Measurements from ENCODE around the gene ARHGAP9. TPM values are rescaled to one million over a fixed set of nuclear protein-coding genes. Genes with fewer than 3 reads are reported as not detected.

Gene ARHGAP9
- 6.4 TPM for total RNA-seq
- long read RNA-seq, partial matches to known transcripts, result 1 of 3 reads
- long read RNA-seq, other reads (novel, unspliced or antisense), result 2 of 3 reads

DNA sequence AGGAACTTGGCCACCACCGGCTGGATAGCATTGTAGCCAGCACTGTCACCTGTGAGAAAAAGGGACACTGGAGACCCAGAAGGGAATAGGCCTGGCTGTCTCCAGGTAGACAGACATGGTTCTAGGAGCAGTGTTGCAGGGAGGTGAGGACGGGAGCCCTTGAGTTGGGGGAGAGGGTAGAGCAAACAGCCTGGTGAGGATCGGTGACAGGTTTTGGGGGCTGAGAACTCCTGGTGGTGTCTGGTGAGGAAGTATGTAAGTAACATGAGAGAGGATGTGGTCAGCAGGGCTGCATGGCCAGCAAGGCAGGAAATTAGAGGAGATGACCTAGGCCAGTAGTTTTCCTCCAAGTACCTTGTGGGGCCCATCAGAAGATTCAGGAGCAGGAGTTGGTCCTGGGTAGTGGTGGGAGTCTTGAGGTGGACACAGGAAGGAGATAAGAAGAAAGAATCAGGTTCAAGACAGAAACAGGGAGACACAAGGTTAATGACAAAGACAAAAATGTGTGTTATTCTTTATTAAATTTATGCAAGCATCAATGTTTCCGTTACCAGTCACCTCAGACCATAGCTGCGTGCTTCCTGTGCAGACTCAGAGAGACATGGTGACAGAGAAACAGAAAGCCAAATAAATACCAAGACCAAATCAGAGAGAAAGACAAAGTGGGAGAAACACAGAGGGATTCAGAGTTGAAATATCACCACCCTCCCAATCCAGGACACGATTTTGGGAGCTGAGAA is at the start of gene ARHGAP9:
Gene ARHGAP9, minus strand, starts transcription at position 491 of the 740 bp plus-strand sequence. Its CDS starts 460 bp downstream, at position 31.
- no peak for ATAC-seq
- intact Hi-C loops (cut with DNase I), result no loop called here
- no peak for DNase-seq (ENCODE audit: missing footprints)

GRCh38 chr12:57528831-57529555 is 49.3 kb upstream of the ARHGAP9 start:
- ATAC-seq, result no peak

DNA sequence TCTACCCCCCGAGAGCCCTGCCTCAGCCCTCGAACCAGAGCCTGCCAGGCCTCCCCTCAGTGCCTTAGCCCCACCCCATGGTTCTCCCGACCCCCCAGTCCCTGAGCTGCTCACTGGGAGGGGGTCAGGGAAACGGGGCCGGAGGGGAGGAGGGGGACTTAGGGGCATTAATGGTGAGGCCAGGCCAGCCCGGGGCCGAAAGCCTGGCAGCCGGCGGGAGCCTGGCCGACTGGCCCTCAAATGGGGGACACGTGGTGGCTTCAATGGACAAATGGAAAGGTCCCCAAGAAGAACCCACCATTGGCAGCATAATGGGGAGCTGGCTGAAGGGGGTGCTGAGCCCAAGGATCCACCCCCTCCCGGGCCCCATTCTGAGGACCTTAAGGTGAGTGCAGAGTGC is 48.5 kb upstream of the ARHGAP9 start:
- no peak for DNase-seq (ENCODE audit: missing footprints)
- no peak for ATAC-seq
- intact Hi-C loops (cut with DNase I), result no loop called here

More at GRCh38 chr12:57528831-57529555, 49.3 kb upstream of the ARHGAP9 start:
- DNase-seq (ENCODE audit: missing footprints), result no peak
- intact Hi-C loops (cut with DNase I), result no loop called here

GRCh38 chr12:57527184-57527583 is 47.5 kb upstream of the ARHGAP9 start:
- DNase-seq (ENCODE audit: missing footprints), result no peak
- no peak for ATAC-seq
- intact Hi-C loops (cut with DNase I), result no loop called here

- ATAC-seq (no peak), DNase-seq (ENCODE audit: missing footprints) (no peak)
- intact Hi-C loops (cut with DNase I), result no loop called here
Measured at GRCh38 chr12:57526477-57527126, 46.9 kb upstream of the ARHGAP9 start.

DNA sequence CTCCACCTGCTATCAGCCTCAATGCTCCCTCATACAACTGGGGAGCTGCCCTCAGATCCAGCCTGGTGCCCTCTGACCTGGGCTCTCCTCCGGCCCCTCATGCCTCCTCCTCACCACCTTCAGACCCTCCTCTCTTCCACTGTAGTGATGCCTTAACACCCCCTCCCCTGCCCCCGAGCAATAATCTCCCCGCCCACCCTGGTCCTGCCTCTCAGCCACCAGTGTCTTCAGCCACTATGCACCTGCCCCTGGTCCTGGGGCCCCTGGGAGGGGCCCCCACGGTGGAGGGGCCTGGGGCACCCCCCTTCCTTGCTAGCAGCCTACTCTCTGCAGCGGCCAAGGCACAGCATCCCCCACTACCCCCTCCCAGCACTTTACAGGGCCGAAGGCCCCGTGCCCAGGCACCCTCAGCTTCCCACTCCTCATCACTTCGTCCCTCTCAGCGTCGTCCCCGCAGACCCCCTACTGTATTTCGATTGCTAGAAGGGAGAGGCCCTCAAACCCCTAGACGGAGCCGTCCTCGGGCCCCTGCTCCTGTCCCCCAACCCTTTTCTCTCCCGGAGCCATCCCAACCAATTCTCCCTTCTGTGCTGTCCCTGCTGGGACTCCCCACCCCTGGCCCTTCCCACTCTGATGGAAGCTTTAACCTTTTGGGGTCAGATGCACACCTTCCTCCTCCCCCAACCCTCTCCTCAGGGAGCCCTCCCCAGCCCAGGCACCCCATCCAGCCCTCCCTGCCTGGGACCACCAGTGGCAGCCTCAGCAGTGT is 46.1 kb upstream of the ARHGAP9 start:
- intact Hi-C loops (cut with DNase I), result no loop called here
- DNase-seq (ENCODE audit: missing footprints) (no peak), ATAC-seq (no peak)

GRCh38 chr12:57524814-57525614 is 45.3 kb upstream of the ARHGAP9 start:
- no peak for DNase-seq (ENCODE audit: missing footprints)
- intact Hi-C loops (cut with DNase I), result loop anchor here (5.0 kb wide), 1 partner anchor 87 kb away; the partner anchor contains the start of gene ARHGEF25
- ATAC-seq, result no peak

DNA sequence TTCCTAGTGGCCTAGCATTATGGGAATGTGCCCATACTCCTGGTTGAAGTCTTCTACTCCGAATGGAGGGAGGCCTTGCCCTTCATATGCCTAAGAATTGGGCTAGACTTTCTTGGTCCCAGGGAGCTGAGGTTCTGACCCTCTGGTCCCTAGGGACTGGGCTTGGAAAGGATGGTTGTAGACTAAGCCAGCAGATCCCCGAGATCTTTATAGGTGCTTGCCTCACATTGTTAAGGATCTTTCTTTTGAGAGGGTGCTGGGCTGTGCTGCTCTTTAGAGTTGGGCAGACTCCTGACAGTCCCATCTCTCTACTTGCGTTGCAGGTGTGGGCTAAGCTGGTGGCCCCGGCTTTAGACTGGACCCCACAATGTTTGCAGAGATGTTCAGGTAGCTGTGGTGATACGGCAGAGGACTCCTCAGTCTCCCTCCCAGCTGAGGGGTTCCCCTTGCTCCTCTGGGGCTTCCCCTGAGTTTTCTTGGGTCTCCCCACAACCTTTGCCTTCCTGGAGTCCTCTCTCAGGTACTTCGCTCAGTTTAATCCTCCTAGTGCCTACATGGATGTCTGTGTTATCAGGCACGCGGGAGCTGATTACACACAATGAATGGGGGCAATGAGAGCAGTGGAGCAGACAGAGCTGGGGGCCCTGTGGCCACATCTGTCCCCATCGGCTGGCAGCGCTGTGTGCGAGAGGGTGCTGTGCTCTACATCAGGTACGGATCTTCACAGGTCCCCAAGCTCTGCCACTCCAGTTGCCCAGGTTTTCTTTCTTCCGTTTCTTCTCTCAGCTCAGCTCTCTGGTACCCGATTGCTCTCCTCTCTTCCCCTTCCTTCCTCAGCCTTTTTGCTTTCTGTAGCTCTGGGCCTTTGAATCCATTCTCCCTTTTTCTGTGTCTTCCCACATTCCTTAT is 44.3 kb upstream of the ARHGAP9 start:
- no peak for ATAC-seq
- intact Hi-C loops (cut with DNase I), result loop anchor here (2.0 to 5.0 kb wide), 2 partner anchors 23 to 88 kb away; partner anchors contain the start of genes ARHGEF25 and DCTN2
- no peak for DNase-seq (ENCODE audit: missing footprints)

- intact Hi-C loops (cut with DNase I), result loop anchor here (2.0 to 5.0 kb wide), 2 partner anchors 24 to 89 kb away; partner anchors contain the start of genes ARHGEF25 and DCTN2
- ATAC-seq, result no peak
- peak; percentile 87 for DNase-seq (ENCODE audit: missing footprints)
Measured at GRCh38 chr12:57522887-57523705, 43.4 kb upstream of the ARHGAP9 start.

DNA sequence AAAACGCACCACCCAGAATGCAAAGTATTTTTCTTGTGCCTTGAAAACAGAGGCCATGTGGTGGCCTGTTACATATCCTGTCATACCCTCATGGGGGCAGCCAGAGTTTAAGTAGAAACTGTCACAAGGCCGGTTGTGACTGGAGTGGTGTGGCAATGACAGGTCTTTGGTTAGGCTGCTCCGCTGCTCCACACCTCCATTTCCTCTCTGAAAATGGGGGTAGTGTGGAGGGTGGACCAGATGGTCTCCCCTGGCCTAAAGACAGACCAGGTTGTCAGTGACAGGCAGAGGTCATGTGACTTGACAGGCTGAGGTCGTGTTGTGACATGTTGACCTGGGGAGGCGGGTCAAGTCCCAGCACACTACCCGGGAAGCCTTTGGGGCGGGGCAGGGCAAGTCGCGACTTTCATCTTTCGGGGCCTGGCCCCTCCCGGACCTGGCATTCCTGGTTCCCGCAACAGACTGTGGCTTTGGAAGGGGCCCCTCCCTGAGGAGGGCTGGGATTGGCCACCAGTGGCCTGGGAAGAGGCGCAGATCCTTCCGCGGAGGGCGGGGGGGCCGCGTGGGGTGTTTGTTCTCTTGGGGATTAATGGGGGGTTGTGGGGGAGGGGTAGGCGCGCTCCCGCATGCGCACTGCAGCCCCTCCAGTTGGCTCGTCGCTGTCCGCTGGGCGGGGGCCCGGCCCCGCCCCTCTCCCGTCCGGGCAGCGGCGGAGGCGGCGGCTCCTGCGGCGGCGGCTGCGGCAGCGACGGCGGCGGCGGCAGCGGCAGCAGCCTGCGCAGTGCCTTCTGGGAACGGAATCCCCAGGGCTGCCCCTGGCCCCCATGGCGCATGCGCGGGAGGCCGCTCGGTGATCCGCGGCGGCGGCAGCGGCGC is 42.6 kb upstream of the ARHGAP9 start, which contains the start of gene MBD6:
Gene MBD6, plus strand, starts transcription at position 814 of the 876 bp plus-strand sequence. CDS start 1,480 bp downstream, outside the sequence.
- intact Hi-C loops (cut with DNase I), result loop anchor here (2.0 to 5.0 kb wide), 2 partner anchors 25 to 90 kb away; partner anchors contain the start of genes ARHGEF25 and DCTN2
- ATAC-seq, result peak; percentile 35
- DNase-seq (ENCODE audit: missing footprints), result peak; percentile 94

GRCh38 chr12:57521525-57522010 is 41.9 kb upstream of the ARHGAP9 start:
- no peak for ATAC-seq
- intact Hi-C loops (cut with DNase I), result loop anchor here (2.0 to 5.0 kb wide), 3 partner anchors 25 to 91 kb away; partner anchors contain the start of genes ARHGEF25, DCTN2 and MARS1
- DNase-seq (ENCODE audit: missing footprints), result no peak

GRCh38 chr12:57520053-57520818 is 40.6 kb upstream of the ARHGAP9 start, which contains the start of gene DDIT3:
Gene DDIT3 (minus strand): TSS chr12:57520514. CDS start chr12:57517406, 3,108 bp downstream.
- ATAC-seq (peak; percentile 88), DNase-seq (ENCODE audit: missing footprints) (peak; percentile 100)
- intact Hi-C loops (cut with DNase I), result loop anchor here (1.0 to 5.0 kb wide), 3 partner anchors 31 to 92 kb away; partner anchors contain the start of genes ARHGEF25 and MARS1

DNA sequence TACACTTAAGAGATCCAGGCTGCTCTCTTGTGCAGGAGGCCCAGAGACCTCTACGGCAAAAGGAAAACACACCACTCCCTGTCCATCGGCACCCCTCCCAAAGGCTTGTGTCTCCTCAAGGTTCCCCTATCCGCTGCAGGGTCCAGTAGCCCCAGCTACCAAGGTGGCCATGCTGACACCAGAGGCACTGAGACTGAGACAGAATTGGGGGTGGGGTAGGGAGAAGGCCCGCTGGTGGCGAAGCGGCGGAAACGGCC is 40.1 kb upstream of the ARHGAP9 start:
- DNase-seq (ENCODE audit: missing footprints), result no peak
- intact Hi-C loops (cut with DNase I), result loop anchor here (1.0 to 5.0 kb wide), 3 partner anchors 31 to 93 kb away; partner anchors contain the start of genes ARHGEF25 and MARS1
- no peak for ATAC-seq
